Esophagus muscularis mucosa (tissue), 4 donors: ENCODE measurements around the gene RGS3.

Experiments
- EP300 ChIP-seq: sonication (generic); formaldehyde crosslinking; IDR thresholded peaks from one replicate; pipeline ENCODE4 v1.6.1; 2017; ENCODE audit warnings: antibody characterized with exemption
- POLR2A ChIP-seq: fragments of 450-650 bp; IDR thresholded peaks from one replicate; pipeline ENCODE4 v1.6.1; 2017; ENCODE audit warnings: antibody characterized with exemption, moderate library complexity, mild to moderate bottlenecking, low read depth
- POLR2AphosphoS5 ChIP-seq, 2 donors: sonication (generic); formaldehyde crosslinking; IDR thresholded peaks; one replicate each; pipeline ENCODE4 v1.6.1; 2017; ENCODE audit warnings: antibody characterized with exemption in 2 of 2
- TF ChIP-seq, protein P1 (sequence below), 3 experiments: fragments of 200-600 bp in 2 of 3; fragments of 450-650 bp in 1 of 3; sonication (generic) in 2 of 3; IDR thresholded peaks; one replicate each; pipeline ENCODE4 v1.5.1; 2017 to 2019; ENCODE audit warnings: antibody characterized with exemption in 3 of 3, mild to moderate bottlenecking in 2 of 3, moderate library complexity in 1 of 3

DNA sequence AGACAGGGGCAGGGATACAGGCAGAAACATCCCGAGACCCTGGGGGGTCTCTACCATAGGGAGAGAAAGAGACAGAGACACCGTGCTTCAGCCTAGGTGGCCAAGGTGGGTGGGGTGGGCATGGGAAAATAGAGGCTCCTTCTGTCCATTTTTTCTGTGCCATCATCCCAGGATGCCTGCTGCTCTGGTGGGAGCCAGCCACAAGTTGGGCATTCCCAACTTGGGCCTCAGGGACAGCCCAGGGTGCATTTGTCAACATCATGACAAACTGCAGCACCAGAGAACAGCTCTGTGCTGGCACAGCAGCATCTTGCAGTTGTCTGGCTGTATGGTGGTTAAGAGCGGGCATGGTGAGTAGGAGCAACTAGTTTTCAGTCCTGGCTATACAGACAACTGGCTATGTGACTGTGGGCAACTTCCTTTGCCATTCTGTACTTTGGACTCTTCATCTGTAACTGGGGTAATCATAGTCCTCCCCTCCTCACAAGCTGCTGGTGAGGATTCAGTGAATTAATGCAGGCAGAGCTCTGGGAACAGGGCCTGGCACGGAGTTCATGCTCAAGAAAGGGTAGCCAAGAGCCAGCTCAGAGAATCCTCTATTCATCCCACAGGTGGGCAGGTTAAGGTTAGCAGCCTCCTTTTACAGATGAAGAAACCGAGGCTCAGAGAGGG is 100.4 kb downstream of the RGS3 start:
- TF ChIP-seq POLR2A (no peak), POLR2AphosphoS5 (IDR thresholded peaks at IDR 0.05) (no peak), EP300 (no peak)
- TF ChIP-seq, protein P1, sequence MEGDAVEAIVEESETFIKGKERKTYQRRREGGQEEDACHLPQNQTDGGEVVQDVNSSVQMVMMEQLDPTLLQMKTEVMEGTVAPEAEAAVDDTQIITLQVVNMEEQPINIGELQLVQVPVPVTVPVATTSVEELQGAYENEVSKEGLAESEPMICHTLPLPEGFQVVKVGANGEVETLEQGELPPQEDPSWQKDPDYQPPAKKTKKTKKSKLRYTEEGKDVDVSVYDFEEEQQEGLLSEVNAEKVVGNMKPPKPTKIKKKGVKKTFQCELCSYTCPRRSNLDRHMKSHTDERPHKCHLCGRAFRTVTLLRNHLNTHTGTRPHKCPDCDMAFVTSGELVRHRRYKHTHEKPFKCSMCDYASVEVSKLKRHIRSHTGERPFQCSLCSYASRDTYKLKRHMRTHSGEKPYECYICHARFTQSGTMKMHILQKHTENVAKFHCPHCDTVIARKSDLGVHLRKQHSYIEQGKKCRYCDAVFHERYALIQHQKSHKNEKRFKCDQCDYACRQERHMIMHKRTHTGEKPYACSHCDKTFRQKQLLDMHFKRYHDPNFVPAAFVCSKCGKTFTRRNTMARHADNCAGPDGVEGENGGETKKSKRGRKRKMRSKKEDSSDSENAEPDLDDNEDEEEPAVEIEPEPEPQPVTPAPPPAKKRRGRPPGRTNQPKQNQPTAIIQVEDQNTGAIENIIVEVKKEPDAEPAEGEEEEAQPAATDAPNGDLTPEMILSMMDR (IDR thresholded peaks at IDR 0.05): no peak
